Gastroesophageal sphincter (tissue), 4 donors: ENCODE measurements around the gene GOLGA6B. TPM values are rescaled to one million over a fixed set of nuclear protein-coding genes. Genes with fewer than 3 reads are reported as not detected.
"Not testable (repeated sequence)": the region's sequence is repeated elsewhere in the genome, so short reads cannot be mapped to it uniquely, and the experiment has no call there.

Source experiments
- ATAC-seq: fragments of 150-250 bp; one replicate; pipeline ENCODE4 v1.9.1; 2016; ENCODE audit warnings: mild to moderate bottlenecking, moderate library complexity
- H3K27ac ChIP-seq, 4 donors: fragments of 200-600 bp; sonication (generic) in 3 of 4; 1 replicate in 3 of 4; 2 replicates in 1 of 4; pipeline ENCODE4 v1.5.1; 2016 to 2019
- H3K27me3 ChIP-seq: fragments of 200-600 bp; sonication (generic); one replicate; pipeline ENCODE4 v1.5.1; 2019
- H3K36me3 ChIP-seq, 2 donors: fragments of 200-600 bp; sonication (generic); one replicate each; pipeline ENCODE4 v1.5.1; 2019; ENCODE audit warnings: control low read depth in 1 of 2
- H3K4me1 ChIP-seq, 3 donors: fragments of 200-600 bp; sonication (generic); 1 replicate in 2 of 3; 2 replicates in 1 of 3; pipeline ENCODE4 v1.5.1; 2016 to 2019; ENCODE audit warnings: control low read depth in 2 of 3
- H3K4me3 ChIP-seq, 2 donors: fragments of 200-600 bp; sonication (generic); one replicate each; pipeline ENCODE4 v1.5.1; 2019; ENCODE audit warnings: mild to moderate bottlenecking in 1 of 2, moderate library complexity in 1 of 2
- H3K9me3 ChIP-seq, 3 donors: fragments of 200-600 bp; sonication (generic); one replicate each; pipeline ENCODE4 v1.5.1; 2017 to 2019; ENCODE audit warnings: control low read depth in 2 of 3
- CTCF ChIP-seq, 4 experiments: fragments of 200-600 bp in 2 of 4; fragments of 450-650 bp in 2 of 4; sonication (generic) in 1 of 4; IDR thresholded peaks; one replicate each; pipeline ENCODE4 v1.5.1; 2017 to 2019; ENCODE audit warnings: antibody characterized with exemption in 4 of 4, mild to moderate bottlenecking in 2 of 4, moderate library complexity in 2 of 4
- EP300 ChIP-seq: sonication (generic); formaldehyde crosslinking; IDR thresholded peaks from one replicate; pipeline ENCODE4 v1.6.1; 2017; ENCODE audit warnings: antibody characterized with exemption, mild to moderate bottlenecking
- POLR2A ChIP-seq, 2 donors: fragments of 450-650 bp; IDR thresholded peaks; one replicate each; pipeline ENCODE4 v1.6.1; 2017; ENCODE audit warnings: antibody characterized with exemption in 2 of 2, mild to moderate bottlenecking in 2 of 2, moderate library complexity in 1 of 2
- POLR2AphosphoS5 ChIP-seq: sonication (generic); formaldehyde crosslinking; IDR thresholded peaks from one replicate; pipeline ENCODE4 v1.6.1; 2017; ENCODE audit warnings: antibody characterized with exemption
- WGBS, 2 donors: methylation state at CpG; one replicate each; pipeline ENCODE4 v1.1.5; 2018; ENCODE audit warnings: low coverage in 1 of 2; 5-methylcytosine and 5-hydroxymethylcytosine counted together
- total RNA-seq, 4 donors: library from RNA; depleted of rRNA; stranded (reverse); fragments of >200 nt; gene quantifications; one replicate each; pipeline ENCODE4 v1.1.0, GENCODE V29; 2016

GOLGA6B gene
- total RNA-seq, 4 donors from 2014 or later = 0.40 TPM; not detected in 3

- not testable (repeated sequence) for ATAC-seq, H3K36me3 ChIP-seq, H3K9me3 ChIP-seq, H3K27me3 ChIP-seq, H3K4me3 ChIP-seq, H3K27ac ChIP-seq, H3K4me1 ChIP-seq
- WGBS, 2 donors = no CpG with 5 or more reads among the region's 8 CpGs
Measured at GRCh38 chr15:72663931-72664330, 9.4 kb downstream of the GOLGA6B start.

- H3K27me3 ChIP-seq, H3K36me3 ChIP-seq, H3K9me3 ChIP-seq, H3K4me1 ChIP-seq, ATAC-seq, H3K4me3 ChIP-seq, H3K27ac ChIP-seq: not testable (repeated sequence)
- WGBS, 2 donors = no CpG with 5 or more reads among the region's 11 CpGs
Measured at GRCh38 chr15:72665706-72666105, 11.2 kb downstream of the GOLGA6B start.

GRCh38 chr15:72669803-72670202 is 15.3 kb downstream of the GOLGA6B start:
- ATAC-seq, H3K4me1 ChIP-seq, H3K36me3 ChIP-seq, H3K9me3 ChIP-seq, H3K4me3 ChIP-seq, H3K27ac ChIP-seq: not testable (repeated sequence)
- 90 to 91% methylated on average over 3 of the region's 6 CpGs for WGBS, 2 donors
- peaks cover 15% of the 10 kb centered on the region for H3K27me3 ChIP-seq

- peak overlapping the region in 1 of 2 donors; percentile 22 for H3K4me3 ChIP-seq
- peak; percentile 90 for ATAC-seq
- peaks cover 25% of the 10 kb centered on the region for H3K27me3 ChIP-seq
- not testable (repeated sequence) for H3K9me3 ChIP-seq, H3K4me1 ChIP-seq, H3K36me3 ChIP-seq
- H3K27ac ChIP-seq = peak overlapping the region in 1 of 4 donors; percentile 40
- 10 to 40% methylated on average over 1 to 4 of the region's 8 CpGs for WGBS, 2 donors
- peak; percentile 45 to 68 (median 48) for TF ChIP-seq CTCF (IDR thresholded peaks at IDR 0.05)
Measured at GRCh38 chr15:72670656-72671352, 16.3 kb downstream of the GOLGA6B start.

- Histone ChIP-seq H3K36me3 (no peaks in the 10 kb centered on the region), H3K27ac (no peak overlapping the region), H3K27me3 (peaks cover 33% of the 10 kb centered on the region), H3K9me3 (no peaks in the 10 kb centered on the region), H3K4me3 (no peak overlapping the region), H3K4me1 (peaks cover 0 to 6% (median 0%) of the 10 kb centered on the region in 3 donors)
- no peak for TF ChIP-seq POLR2A (IDR thresholded peaks at IDR 0.05)
- no peak for TF ChIP-seq CTCF (IDR thresholded peaks at IDR 0.05)
- TF ChIP-seq POLR2AphosphoS5 = no peak
- no peak for TF ChIP-seq EP300
- 22 to 23% methylated on average over 3 of the region's 3 CpGs for WGBS, 2 donors
- no peak for ATAC-seq
Measured at GRCh38 chr15:72671525-72671924, 17.0 kb downstream of the GOLGA6B start.

GRCh38 chr15:72676838-72677237 is 22.3 kb downstream of the GOLGA6B start:
- H3K9me3 ChIP-seq = no peaks in the 10 kb centered on the region
- 80 to 98% methylated on average over 3 to 4 of the region's 4 CpGs for WGBS, 2 donors

More at GRCh38 chr15:72676838-72677237, 22.3 kb downstream of the GOLGA6B start:
- ATAC-seq = no peak
- peaks cover 66% of the 10 kb centered on the region for H3K27me3 ChIP-seq
- no peaks in the 10 kb centered on the region for H3K36me3 ChIP-seq
- H3K4me1 ChIP-seq = no peaks in the 10 kb centered on the region
- H3K27ac ChIP-seq = no peak overlapping the region
- TF ChIP-seq CTCF (IDR thresholded peaks at IDR 0.05) = no peak
- no peak for TF ChIP-seq POLR2A (IDR thresholded peaks at IDR 0.05)
- TF ChIP-seq EP300 = no peak
- no peak for TF ChIP-seq POLR2AphosphoS5
- H3K4me3 ChIP-seq = no peak overlapping the region
